Measurements from ENCODE around the gene MMP21. TPM values are rescaled to one million over a fixed set of nuclear protein-coding genes. Genes with fewer than 3 reads are reported as not detected.

MMP21 gene
- total and polyA plus RNA-seq, 10 of the 15 experiments (the other 5 are each of a cell fraction or from before 2014, with no cell fraction given) = 0.08 to 0.24 TPM; not detected in 8

GRCh38 chr10:125734823-125735222 lies 40.8 kb downstream of the MMP21 start:
- H3K9ac ChIP-seq (ENCODE audit: control insufficient read depth, insufficient read depth, low read length) = no peak overlapping the region
- no peak for TF ChIP-seq KAT2A (conservative IDR thresholded peaks at IDR 0.05; ENCODE audit: control insufficient read depth, low read depth, low read length)
- no peak for TF ChIP-seq NFXL1 (IDR thresholded peaks at IDR 0.05; ENCODE audit: borderline replicate concordance)
- no peak for TF ChIP-seq CEBPB (IDR thresholded peaks at IDR 0.05; ENCODE audit: borderline replicate concordance in 1 of 2, low read depth in 2 of 2, low read length in 2 of 2)
- TF ChIP-seq CBX3 (IDR thresholded peaks at IDR 0.05; ENCODE audit: borderline replicate concordance, low read depth) = no peak
- TF ChIP-seq PAX8 (IDR thresholded peaks at IDR 0.05) = no peak
- no peak for TF ChIP-seq MTA3 (IDR thresholded peaks at IDR 0.05; ENCODE audit: borderline replicate concordance, low read length)
- TF ChIP-seq POLR2AphosphoS2 (IDR thresholded peaks at IDR 0.05; ENCODE audit: low read depth, low read length) = no peak
- TF ChIP-seq SREBF2 (IDR thresholded peaks at IDR 0.05; ENCODE audit: low read length) = no peak
- no peak for TF ChIP-seq SKIL (IDR thresholded peaks at IDR 0.05; ENCODE audit: low read depth, poor library complexity, severe bottlenecking)
- TF ChIP-seq ZNF687 (IDR thresholded peaks at IDR 0.05) = no peak
- no peak for TF ChIP-seq IRF3 (IDR thresholded peaks at IDR 0.05)
- H4K20me1 ChIP-seq (ENCODE audit: control insufficient read depth, insufficient read depth) = no peaks in the 10 kb centered on the region
- no peak for DNase-seq (ENCODE audit: low read depth, low spot score)
- ChIA-PET POLR2A (no interaction called here), RAD21 (ENCODE audit: unreplicated experiment) (no interaction called here), CTCF (no interaction called here), SMC1A (ENCODE audit: uncharacterized antibody, unreplicated experiment) (no interaction called here)
- H3K27me3 ChIP-seq (replicated peaks in 1 of 2; ENCODE audit: control insufficient read depth in 2 of 2, insufficient read depth in 2 of 2, low read length in 1 of 2) = no peaks in the 10 kb centered on the region
- H3K79me2 ChIP-seq (ENCODE audit: control insufficient read depth, insufficient read depth, low read length) = no peaks in the 10 kb centered on the region
- FAIRE-seq = peak; percentile 83
- no peak overlapping the region for H3K27ac ChIP-seq (ENCODE audit: control insufficient read depth, insufficient read depth)
- BruUV-seq (replicated peaks) = no TSS peak
- peak; percentile 25; the same call in 1 of the 3 replicates for ATAC-seq
- no peak overlapping the region for H3K4me3 ChIP-seq
- H2AFZ ChIP-seq (ENCODE audit: control insufficient read depth, low read depth, low read length) = no peak overlapping the region
- H3K4me1 ChIP-seq (ENCODE audit: control insufficient read depth, insufficient read depth, low read length) = no peaks in the 10 kb centered on the region
- H3K4me2 ChIP-seq (ENCODE audit: control insufficient read depth, insufficient read depth) = no peak overlapping the region
- WGBS (ENCODE audit: insufficient coverage, insufficient replicate concordance, low lambda C conversion rate, missing lambda C conversion rate) = 52% methylated on average over 1 of the region's 1 CpG
- in situ Hi-C loops (cut with MboI) (no loop called here), intact Hi-C loops (cut with micrococcal nuclease; ENCODE audit: unreplicated experiment) (no loop called here)
- no peaks in the 10 kb centered on the region for H3K9me3 ChIP-seq (replicated peaks; ENCODE audit: control insufficient read depth, insufficient read depth, low read length)
- peaks cover 14 to 40% of the 10 kb centered on the region in 2 experiments for H3K36me3 ChIP-seq (ENCODE audit: control insufficient read depth in 2 of 2, insufficient read depth in 2 of 2, low read length in 1 of 2)
